HuH-7 (cell line): ENCODE data around the gene HOXD9.
A peak's percentile ranks its signal among the peaks of the same experiment; 100 is the strongest.

ENCODE experiments used
- DNase-seq: peaks from one replicate; pipeline ENCODE4 v3.0.0; 2011; ENCODE audit warnings: low spot score

HOXD9 gene

DNA sequence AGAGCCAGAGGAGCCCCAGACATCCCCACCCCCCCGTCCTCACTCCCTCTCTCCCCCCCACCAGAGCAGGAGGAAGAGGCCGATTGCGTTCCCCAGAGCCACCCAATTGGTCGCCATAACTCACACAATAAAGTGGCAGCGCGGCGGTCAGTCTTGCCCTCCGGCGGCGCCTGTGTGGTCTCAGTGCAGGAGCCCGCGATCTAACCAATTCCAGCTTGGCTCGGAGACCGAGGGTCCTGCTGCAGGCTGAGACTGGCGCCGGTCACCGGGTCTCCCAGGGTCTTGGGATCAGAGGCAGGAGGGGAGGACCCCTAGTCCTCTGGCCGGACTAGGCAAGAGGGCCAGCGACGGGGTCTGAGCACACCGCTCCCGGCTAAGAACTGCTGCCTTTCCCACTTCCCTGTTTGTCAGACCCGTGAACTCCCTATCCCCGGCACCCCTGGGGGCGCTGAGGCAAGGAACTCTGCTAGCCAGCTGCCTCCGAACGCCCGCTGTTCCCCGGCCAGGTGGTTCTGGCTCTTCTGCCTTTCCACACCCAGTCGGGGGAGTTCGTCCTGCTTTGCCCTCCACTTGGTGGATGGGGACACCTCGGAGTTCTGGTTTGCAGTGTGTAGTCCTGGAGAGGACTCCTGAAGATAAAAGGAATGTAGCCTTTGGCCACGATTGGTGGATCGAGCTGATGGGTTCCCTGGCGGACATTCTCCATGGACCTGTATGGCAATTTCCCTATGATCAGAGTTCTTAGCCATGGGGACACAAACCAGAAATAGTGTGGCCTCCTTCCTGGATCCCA is 24.0 kb upstream of the HOXD9 start:
- DNase-seq, result no peak

DNA sequence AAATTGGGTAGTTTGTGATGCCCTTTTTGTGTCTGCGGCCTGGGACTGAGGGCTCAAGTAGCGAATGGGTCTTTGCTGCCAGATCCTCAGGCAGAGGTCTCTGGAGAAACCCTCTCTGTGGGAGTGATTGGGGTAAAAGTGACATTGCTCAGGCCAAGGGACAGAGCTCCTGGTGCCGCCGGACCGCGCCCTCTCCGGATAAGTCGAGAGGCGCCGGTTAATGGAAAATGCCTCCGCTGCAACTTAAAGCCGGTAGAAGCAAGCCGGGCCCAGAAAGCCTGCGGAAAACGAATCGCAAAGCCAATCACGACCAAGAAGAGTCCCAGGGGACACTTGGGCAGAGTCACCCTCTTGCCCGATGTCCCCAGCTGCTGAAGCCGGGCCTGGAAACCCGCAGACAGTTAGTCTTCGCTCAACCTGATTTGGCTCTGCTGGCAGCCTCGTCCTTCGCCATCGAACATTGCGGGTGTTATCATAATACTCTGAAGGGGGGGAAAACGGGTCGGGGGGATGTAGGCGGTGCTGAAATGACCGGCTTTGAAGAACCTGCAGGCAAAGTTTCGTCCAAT is 23.3 kb upstream of the HOXD9 start:
- DNase-seq, result no peak

DNA sequence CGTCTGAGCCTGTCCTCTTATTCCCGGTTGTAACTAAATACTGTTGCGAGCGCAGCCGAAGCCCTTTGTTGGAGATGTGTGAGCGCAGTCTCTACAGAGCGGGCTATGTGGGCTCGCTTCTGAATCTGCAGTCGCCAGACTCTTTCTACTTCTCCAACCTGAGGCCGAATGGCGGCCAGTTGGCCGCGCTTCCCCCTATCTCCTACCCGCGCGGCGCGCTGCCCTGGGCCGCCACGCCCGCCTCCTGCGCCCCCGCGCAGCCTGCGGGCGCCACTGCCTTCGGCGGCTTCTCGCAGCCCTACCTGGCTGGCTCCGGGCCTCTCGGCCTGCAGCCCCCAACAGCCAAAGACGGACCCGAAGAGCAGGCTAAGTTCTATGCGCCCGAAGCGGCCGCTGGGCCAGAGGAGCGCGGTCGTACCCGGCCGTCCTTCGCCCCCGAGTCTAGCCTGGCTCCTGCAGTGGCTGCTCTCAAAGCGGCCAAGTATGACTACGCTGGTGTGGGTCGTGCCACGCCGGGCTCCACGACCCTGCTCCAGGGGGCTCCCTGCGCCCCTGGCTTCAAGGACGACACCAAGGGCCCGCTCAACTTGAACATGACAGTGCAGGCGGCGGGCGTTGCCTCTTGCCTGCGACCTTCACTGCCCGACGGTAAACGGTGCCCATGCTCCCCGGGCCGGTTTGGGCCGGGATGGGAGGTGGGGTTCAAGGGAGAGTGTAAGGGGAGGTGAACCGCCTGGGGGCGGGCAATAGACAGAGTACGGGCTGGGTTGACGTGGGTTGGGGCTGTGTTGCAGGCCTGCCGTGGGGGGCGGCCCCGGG is 22.6 kb upstream of the HOXD9 start, which contains the start of gene HOXD12:
HOXD12 (plus strand) TSS at position 68 of the 819 bp plus-strand sequence; CDS start at position 75, 7 bp downstream.
- DNase-seq, result no peak

DNA sequence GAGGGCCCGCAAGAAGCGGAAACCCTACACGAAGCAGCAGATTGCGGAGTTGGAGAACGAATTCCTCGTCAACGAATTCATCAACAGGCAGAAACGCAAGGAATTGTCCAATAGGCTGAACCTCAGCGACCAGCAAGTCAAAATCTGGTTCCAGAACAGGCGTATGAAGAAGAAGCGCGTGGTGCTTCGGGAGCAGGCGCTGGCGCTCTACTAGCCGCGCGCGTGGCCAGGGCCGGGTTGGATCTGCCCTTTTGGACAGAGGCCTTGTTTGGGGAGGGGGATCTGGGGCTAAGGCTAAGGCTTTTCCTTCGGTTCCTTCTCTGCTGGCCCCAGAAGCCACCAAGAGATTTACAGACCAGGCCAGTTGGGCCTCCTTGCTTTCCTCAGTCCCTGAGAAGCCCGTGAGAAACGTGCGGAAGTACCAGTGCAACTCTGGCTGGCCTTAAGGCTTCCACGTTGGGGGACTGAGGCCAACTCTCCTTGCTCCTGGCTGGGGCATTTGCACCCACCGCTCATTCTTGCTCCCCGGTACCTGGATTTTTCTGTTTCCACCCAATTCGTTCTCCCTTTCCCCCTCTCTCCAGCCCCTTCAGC is 21.9 kb upstream of the HOXD9 start:
- no peak for DNase-seq

DNA sequence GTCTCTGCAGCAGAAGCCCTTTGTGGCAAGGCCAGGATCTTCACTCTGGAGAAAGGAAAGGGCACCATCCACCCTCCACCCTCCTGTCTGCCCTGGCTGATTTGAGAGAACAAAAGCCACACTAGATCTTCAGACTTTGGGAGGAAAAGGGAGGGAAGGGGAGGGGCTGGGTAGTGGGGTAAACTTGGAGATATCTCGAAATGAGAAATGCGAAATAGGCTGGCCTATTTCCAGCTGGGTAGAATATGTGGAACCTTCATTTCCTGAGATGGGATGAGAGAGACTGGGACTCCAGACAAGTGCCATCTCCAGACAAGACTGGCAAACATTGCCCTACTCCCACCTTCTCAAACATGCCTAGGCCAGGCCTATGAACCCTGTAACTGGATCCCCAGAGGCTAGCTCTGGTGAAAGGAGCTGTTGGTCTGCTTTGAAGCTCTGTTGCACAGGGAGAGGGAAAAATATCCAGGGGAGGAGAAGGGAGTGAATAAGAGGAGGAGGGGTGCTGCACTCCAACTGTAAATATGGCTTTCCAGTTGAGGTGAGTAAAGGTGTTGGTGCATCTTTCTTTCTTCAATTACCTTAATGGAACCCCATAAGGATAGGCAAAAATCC is 21.2 kb upstream of the HOXD9 start:
- DNase-seq, result no peak

DNA sequence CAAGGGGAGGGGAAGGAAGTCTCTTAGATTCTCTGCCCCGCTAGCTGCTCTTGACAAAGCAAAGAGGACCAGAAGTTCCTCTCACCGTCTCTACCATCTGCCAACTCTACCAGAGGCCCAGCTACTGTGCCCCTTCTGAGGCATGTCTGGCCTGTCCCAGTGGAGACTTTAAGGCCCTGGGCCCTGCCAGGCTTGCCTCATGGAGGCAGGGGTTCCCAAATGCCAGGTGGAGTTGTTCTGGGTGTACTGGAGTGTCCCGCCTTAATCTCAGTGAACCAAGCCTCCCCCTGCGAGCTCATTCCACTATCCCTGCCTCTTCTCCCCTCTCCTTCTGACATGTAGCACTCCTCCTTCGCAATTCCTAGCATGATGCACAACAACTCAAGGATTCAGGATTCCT is 20.7 kb upstream of the HOXD9 start:
- DNase-seq, result no peak

DNA sequence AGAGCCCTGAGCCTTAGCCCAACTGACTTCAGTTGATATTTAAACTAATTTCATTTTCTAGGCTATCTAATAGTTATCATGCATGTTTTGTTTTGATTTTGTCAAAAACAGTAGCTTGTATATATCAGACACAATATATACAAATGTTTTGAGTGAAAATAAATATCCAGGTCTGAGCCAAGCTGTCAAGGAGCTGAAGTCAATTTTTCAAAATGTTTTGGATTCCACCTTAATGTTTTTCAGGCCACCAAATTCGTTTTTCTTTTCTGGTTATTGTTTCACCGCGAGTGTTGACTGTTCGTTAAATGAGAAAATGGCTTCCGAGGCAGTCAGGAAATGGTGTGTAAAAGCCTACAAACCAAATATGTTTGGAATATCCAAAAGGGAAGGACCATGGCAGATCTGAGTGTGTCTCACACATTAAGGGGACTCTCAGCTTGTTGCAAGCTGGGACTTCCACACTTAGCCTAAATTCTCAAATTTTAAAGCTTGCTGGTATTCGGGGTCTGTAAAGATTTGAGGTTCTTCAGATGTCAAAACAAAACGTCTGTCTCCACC is 20.1 kb upstream of the HOXD9 start:
- no peak for DNase-seq

DNA sequence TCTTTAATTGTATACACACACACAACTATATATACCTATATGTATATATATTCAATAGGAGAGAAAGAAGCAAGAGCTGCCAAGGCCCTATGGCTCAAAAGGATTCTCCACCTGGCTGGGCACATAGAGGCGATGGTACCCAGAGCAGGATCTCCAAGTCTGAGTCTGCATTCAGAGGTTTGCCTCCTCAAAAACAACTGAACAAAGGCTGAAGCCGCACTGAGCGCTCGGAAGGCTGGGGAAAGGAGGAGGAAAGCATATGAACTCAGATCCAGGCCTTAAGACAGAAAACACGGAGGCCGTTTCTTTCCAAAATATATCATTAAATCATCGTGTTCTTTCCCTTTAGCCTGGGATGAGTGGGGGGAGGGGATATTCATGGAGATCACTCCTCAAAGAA is 19.3 kb upstream of the HOXD9 start:
- no peak for DNase-seq

DNA sequence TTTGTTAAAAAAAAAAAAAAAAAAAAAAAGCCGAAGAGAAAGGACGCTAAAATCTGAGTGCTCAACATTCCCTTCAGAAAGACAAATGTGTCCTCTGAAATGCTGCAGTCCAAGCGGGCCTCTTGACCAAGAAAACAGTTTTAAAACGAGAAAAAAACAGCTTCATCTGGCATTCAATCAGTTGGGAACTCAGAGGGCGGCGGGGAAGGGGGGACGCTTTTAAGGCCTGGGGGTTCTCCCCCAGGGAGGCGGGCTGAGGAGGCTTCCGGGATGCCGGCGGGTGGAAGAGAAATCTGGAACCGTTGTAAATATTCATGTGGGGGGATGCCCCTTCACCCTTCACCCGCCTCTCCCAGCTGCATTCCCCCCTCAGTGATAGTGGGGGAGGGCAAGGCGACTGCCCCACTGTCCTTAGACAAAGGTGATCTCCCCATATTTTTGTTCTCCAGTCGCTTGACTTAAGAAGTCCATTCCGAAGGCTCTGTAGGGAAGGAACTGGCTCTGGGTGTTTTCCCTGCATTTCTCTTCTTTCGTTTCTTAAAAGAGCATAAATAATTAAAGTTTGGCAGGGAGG is 18.7 kb upstream of the HOXD9 start:
- DNase-seq, result no peak

DNA sequence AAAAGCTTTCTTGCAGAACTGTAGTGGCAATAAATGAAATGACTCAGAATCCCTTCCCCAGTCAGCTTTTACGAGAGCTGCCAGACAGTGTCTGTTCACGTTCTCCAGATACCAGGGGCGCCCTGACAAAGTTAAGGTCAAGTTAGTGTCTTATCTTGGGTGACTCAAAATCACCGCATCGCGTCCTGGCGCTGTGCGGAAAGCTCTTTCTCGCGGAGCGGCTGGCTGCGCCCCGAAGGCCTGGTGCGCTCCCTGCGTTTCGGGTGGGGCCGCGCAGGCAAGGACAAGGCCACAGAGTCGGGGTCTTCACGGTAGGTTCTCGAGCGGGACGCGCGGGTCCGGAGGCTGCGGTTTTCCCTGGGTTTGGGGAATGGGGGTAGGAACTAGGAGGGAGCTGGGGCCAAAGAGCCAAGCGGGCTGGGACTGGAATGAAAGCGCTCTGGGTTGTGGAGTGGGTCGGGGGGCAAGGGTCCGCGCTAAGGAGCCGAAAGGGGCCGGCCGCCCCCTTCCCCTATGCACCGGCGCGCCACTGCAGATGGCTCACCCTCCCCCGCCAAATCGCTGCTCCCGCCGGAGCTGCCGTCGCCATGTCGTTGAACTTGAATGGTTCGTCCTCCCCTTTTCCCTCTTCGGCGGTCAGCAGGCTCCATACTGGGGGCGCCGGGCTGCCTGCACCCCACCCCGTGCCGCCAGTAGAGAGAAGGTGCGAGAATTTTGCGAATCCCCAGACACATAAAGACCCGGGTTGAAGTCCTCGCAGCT is 18.0 kb upstream of the HOXD9 start:
- no peak for DNase-seq

DNA sequence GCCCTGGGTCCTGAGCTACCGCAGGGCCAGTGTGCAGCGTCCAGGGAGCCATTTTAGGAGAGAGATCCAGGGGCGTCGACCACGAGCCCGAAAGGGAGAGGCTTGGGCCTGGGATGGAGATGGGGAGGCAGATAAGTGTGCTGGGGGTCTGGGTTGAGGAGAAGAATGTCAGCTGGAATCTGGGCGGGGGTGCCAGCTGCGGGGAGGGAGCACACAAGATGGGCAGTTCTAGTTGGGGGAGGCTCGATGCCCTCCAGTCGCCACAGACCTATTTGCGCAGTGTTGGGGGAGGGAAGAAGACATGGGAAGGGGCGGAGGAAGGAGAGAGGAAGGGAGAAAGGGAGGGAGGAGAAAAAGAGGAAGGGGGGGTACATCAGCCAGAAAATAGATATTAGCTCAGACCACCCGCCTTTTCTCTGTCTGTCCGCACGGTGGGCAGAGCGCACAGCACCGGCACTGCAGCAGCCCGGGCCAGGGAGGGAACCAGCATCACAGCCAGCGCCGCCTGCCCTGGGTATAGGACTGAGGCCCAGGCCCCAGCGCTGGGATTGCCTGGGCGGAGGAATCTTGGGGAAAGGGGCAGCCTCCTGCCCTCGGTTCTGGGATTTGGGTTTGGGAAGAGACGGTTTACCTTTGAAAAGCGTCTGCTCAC is 17.3 kb upstream of the HOXD9 start:
- no peak for DNase-seq

DNA sequence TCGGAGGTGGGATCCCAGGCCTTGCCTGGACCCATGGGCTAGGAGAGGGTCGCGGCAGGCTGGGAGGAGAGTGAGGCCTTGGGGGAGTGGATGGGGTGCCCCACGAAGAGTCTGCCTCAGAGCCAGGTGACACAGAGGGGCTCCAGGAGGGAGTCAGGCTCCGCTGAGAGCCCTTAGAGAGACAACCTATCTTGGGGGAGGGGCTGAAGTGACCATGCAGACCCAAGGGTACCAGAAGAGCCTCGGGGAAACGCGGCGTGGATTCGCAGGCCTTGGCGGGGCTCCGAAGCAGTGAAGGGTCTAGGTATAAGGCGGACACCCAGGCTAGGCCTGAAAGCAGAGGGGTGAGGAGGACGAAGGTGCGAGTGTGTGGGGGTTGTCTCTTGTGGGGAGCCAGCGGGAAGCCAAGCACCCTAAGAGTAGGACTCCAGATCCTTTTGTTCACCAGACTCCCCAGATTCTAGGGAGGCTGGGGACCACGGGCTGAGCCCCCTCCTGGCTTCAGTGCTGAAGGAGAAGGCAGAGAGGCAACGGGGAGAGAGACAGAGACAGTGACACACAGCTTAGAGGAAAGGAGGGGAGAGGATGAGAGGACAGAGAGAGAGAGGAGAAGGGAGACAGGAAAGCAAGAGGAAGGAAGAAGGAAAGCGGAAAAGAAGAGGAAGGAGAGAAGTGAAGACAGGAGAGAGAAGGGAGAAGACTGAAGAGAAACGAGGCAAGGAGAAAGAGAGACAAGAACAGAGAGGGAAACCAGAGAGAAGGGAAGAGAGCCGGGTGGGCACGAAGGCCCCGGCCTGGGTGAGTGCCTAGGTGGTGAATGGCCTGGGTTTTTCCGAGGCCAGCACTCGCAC is 16.6 kb upstream of the HOXD9 start:
- no peak for DNase-seq

DNA sequence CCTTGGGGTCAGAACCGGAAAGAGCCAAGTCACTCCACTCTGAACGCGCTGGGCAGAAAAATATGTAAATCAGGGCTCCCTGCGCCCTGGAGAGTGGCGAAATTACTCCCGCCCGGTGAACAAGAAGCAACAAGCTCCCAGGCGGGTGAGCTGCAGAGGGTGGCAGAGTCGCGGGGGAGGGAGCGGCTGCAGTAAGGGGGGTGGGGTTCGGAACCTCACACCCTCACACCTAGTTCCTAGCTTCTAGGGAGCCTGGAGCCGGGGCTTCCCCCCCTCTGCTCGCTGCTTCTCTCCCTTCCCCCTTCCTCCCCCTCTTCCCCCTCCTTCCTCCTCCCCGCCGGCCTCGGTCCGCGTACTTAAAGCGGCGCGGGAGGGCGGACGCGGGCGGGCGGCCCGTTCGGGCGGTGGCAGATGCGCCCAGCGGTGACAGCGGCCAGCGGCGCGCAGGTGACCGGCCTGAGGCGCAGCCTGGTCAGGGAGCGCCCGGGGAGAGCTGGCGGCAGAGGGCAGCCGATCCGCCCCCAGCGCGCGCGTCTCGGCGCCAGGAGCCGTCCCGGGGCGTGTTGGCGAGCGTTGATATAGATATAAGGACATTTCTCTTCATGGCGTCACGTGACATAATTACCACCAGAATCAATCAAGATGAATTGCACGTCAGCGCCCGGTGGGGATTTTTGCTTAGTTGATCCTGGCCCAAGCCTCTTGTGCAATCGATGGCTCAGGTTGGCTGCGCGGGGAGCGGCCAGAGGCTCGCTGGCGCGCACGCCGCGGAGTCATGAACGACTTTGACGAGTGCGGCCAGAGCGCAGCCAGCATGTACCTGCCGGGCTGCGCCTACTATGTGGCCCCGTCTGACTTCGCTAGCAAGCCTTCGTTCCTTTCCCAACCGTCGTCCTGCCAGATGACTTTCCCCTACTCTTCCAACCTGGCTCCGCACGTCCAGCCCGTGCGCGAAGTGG is 15.7 kb upstream of the HOXD9 start, which contains the start of gene HOXD11:
HOXD11 (plus strand) TSS at position 700 of the 959 bp plus-strand sequence; CDS start at position 776, 76 bp downstream.
- DNase-seq, result peak; percentile 74

DNA sequence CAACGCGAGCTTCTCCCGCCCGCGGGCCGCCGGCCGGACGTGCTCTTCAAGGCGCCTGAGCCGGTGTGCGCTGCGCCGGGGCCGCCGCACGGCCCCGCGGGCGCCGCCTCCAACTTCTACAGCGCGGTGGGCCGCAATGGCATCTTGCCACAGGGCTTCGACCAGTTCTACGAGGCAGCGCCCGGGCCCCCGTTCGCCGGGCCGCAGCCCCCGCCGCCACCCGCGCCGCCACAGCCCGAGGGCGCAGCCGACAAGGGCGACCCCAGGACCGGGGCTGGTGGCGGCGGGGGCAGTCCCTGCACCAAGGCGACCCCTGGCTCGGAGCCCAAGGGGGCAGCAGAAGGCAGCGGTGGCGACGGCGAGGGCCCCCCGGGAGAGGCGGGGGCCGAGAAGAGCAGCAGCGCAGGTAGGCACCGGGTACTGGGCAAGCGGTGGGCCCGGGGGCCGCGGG is 14.8 kb upstream of the HOXD9 start:
- no peak for DNase-seq

DNA sequence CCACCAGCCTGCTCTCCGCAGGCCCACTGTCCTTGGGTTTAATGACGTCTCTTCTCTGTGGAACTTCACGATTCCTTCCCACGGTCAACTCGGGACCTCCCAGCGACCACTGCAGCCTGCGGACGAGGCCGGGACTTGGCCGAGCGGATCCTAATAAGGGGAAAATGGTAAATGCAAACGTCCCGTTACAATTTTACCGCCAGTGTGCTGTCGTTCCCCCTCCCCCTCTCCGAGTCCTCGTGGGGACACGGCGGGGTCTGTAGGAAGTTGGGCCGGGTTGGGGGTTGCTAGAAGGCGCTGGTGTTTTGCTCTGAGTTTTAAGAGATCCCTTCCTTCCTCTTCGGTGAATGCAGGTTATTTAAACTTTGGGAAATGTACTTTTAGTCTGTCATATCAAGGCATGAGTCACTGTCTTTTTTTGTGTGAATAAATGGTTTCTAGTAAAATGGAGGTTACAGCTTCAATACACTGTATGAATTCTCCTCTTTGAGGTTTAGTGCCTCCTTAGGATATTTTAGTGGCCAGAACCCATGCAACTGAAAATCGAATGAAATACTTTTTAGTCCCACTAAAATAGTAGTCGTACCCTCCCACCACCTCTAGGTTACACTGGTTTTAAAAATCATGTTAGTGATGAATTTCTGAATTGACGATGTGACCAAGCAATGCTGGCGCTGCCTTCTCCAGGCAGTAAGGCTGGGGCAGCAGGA is 13.2 kb upstream of the HOXD9 start:
- no peak for DNase-seq

DNA sequence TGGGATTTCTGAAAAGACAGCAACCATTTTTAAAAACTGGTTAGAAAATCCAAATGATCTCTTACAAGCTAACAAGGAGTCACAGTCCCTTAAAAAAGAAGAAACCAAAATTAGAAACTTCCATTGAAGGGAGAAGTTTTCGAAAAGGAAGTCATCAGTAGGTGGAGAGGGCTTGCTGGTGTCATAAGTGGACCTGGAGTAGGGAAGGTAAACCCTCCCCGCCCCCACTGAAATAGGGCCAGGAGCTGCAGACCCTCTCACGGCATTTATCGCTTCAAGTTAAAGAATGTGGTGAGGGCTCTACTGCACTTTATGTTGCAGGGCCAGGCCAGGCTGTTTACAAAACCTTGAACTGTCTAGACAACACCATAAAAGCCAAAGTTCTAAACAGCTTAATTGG is 12.6 kb upstream of the HOXD9 start:
- DNase-seq, result no peak
